Cardiac fibroblast (primary cell): ENCODE data around the gene TSN.
"Not testable (repeated sequence)": the region's sequence is repeated elsewhere in the genome, so short reads cannot be mapped to it uniquely, and the experiment has no call there.

Experiments
- DNase-seq, 2 donors: peaks; one replicate each; pipeline versions ENCODE4 v3.0.0 to v3.0.0-alpha.2; 2010; ENCODE audit warnings: low read depth in 2 of 2
- H3K4me3 ChIP-seq, 2 donors: replicated peaks in 1 of 2; 1 replicate in 1 of 2; 2 replicates in 1 of 2; pipeline ENCODE4 v1.5.1; 2011; ENCODE audit warnings: low read depth in 2 of 2, low read length in 2 of 2, mild to moderate bottlenecking in 2 of 2, moderate library complexity in 1 of 2
- TF ChIP-seq, protein P1 (sequence below): IDR thresholded peaks from one replicate; pipeline ENCODE4 v1.5.1; 2011; ENCODE audit warnings: low read depth, mild to moderate bottlenecking, low read length, inconsistent platforms

Gene TSN

DNA sequence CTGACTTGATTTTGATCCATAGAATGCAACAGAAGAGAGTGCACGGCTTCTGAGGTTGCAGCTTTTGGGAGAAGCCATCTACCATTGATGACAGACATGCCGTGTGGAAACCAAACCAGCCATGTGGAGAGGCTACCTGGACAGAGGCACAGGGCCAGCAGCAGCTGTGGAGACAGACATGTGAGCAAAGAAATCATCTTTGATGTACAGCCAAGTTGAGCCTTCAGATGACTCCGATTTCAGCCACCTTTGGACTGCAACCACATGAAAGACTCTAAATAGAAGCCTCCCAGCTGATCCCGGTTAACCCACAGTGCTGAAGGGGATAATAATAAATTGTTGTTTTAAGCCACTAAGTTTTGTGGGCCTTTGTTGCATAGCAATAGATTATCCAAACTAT lies 54.2 kb downstream of the TSN start:
- no peak for DNase-seq
- H3K4me3 ChIP-seq: no peak overlapping the region
- TF ChIP-seq, protein P1, sequence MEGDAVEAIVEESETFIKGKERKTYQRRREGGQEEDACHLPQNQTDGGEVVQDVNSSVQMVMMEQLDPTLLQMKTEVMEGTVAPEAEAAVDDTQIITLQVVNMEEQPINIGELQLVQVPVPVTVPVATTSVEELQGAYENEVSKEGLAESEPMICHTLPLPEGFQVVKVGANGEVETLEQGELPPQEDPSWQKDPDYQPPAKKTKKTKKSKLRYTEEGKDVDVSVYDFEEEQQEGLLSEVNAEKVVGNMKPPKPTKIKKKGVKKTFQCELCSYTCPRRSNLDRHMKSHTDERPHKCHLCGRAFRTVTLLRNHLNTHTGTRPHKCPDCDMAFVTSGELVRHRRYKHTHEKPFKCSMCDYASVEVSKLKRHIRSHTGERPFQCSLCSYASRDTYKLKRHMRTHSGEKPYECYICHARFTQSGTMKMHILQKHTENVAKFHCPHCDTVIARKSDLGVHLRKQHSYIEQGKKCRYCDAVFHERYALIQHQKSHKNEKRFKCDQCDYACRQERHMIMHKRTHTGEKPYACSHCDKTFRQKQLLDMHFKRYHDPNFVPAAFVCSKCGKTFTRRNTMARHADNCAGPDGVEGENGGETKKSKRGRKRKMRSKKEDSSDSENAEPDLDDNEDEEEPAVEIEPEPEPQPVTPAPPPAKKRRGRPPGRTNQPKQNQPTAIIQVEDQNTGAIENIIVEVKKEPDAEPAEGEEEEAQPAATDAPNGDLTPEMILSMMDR: no peak

DNA sequence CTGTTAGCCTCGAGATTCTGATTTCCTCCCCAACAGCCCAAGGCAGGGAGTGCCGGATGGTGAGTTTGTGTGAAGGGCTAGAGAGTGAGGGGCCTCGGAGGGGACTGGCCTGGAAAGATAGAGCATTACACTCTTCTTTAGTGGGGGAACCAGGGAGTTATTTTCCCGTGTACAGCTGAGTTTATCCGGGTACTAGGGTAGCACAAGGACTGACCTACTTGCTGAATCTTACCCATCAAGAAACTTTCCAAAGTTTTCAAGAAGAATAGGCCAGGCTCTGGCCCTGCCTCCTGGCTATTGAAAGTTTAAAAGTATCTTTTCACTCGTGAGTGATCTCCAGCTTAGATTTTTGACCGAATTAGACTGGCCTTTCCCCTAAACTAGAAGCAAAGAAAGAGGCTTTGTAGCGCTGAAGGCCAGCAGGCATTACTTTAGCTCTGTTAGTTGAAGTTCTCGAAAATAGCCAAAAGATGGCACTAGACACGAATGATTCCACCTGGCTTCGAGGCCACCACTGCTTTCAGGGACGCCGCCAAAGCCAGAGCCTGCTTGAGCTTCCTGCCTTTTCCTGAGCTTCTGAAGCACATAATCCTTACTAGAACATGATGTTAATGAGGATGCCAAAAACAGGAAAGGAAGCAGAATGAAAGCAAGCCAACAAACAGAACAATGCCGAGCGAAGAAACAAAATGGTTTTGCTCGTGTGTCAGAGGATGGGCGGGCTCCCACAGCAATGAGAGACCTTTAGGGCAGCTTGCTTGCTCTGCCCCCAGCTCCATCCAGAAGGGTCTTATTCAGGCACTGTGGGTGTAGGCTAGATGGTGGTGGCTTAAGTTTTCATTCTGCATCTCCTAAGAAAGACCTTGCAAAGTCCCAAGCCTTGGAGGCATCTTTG lies 55.8 kb downstream of the TSN start:
- TF ChIP-seq, protein P1: peak; percentile 67
- DNase-seq: peak; percentile 81 to 88
- no peak overlapping the region for H3K4me3 ChIP-seq

DNA sequence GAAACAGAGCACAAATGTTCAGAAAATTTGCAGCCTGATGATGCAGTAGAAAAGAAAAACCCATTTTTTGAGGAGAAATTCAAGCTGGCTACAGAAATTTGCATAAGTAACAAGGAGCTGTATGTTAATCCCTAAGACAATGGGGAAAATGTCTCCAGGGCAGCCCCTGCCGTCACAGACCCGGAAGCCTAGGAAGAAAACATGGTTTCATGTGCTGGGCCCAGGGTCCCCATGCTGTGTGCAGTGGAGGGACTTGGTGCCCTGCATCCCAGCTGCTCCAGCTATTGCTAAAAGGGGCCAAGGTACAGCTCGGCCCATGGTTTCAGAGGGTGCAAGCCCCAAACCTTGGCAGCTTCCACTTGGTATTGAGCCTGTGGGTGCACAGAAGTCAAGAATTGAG lies 57.6 kb downstream of the TSN start:
- H3K4me3 ChIP-seq, DNase-seq: not testable (repeated sequence)

DNA sequence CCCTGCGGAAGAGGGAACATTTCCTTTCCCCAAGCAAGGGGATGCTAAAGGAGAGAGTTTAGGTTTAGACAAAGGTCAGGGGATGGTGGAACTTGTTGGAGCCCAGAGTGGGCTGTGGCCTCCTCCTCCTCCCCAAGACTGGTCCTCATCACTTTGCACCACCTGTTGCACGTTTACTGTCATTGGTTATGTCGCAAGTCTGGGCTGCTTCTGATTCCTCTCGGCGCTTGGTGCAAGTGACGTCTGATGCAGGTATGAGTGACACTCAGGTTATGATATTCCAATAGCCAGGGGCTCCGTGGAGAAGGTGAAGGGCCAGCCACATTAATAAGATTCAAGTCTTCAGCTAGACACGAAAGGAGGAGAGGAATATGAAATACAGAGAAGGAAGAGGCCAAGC lies 59.8 kb downstream of the TSN start:
- TF ChIP-seq, protein P1: no peak
- no peak for DNase-seq
- no peak overlapping the region for H3K4me3 ChIP-seq

DNA sequence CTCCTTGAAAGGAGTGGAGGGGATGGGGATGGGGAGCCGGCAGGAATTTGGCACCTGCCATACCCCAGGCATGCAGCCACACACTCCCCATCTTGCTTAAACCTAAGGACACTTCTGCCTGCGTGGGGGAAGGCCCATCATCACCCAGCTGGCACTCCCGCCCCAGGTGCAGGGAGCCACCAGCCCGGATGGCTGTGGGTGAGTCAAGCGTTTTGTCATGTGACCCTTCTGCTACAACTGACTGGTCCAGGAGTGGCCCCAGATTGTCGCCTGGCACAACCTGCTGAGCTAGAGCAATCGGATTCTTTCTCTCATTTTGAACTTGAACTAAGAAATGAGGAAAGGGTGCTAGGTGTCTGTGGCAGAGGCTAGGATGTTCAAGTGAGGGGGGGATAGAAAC lies 61.3 kb downstream of the TSN start:
- H3K4me3 ChIP-seq: no peak overlapping the region
- TF ChIP-seq, protein P1: no peak
- DNase-seq: no peak

DNA sequence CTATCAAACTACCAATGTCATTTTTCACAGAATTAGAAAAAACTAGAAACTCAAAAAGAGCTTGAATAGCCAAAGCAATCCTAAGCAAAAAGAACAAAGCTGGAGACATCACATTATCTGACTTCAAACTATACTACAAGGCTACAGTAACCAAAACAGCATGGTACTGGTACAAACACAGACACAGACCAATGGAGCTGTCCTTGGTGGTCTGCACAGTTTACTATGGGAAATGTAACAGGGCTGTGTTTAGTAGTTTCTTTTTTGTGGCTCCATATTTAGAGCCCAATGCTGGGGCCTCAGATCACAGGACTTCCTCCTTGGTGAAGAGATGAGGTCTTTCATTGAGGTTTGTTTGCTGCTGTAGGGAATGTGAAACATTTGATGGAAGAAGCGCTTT lies 61.9 kb downstream of the TSN start:
- DNase-seq, H3K4me3 ChIP-seq: not testable (repeated sequence)
